ENCODE data around the gene ODAD2.

- TF ChIP-seq CTCF (IDR thresholded peaks at IDR 0.05) (no peak), POLR2A (IDR thresholded peaks at IDR 0.05) (no peak)
Measured at GRCh38 chr10:27997865-27998177, 1.1 kb downstream of the ODAD2 start.

Data from esophagus squamous epithelium (tissue), 4 donors.